Activated CD4-positive, alpha-beta T cell treated with anti-CD3 and anti-CD28 coated beads for 1 hour (primary cell): Measurements from ENCODE around the gene BMP2.

Source experiments
- DNase-seq: peaks from one replicate; pipeline ENCODE4 v3.0.0-alpha.2; 2020

The BMP2 gene

GRCh38 chr20:6768228-6769140 is 998 bp downstream of the BMP2 start:
- DNase-seq, result no peak

GRCh38 chr20:6769903-6770785 is 2.7 kb downstream of the BMP2 start:
- DNase-seq, result no peak

GRCh38 chr20:6770786-6771100 is 3.3 kb downstream of the BMP2 start:
- DNase-seq, result no peak

- no peak for DNase-seq
Measured at GRCh38 chr20:6780433-6781190, 13.1 kb downstream of the BMP2 start.

GRCh38 chr20:6783752-6784151 is 16.3 kb downstream of the BMP2 start:
- no peak for DNase-seq

- DNase-seq, result no peak
Measured at GRCh38 chr20:6784210-6784631, 16.7 kb downstream of the BMP2 start.

GRCh38 chr20:6784767-6785166 is 17.3 kb downstream of the BMP2 start:
- no peak for DNase-seq

GRCh38 chr20:6786548-6786947 is 19.1 kb downstream of the BMP2 start:
- DNase-seq, result no peak

- DNase-seq, result no peak
Measured at GRCh38 chr20:6792789-6793188, 25.3 kb downstream of the BMP2 start.

- DNase-seq, result no peak
Measured at GRCh38 chr20:6802227-6802626, 34.7 kb downstream of the BMP2 start.

- DNase-seq, result no peak
Measured at GRCh38 chr20:6806275-6806674, 38.8 kb downstream of the BMP2 start.

- DNase-seq, result no peak
Measured at GRCh38 chr20:6811262-6812035, 44.0 kb downstream of the BMP2 start.

GRCh38 chr20:6812530-6812929 is 45.0 kb downstream of the BMP2 start:
- DNase-seq, result no peak

GRCh38 chr20:6814945-6815344 is 47.5 kb downstream of the BMP2 start:
- DNase-seq, result no peak

- DNase-seq, result no peak
Measured at GRCh38 chr20:6818033-6818808, 50.7 kb downstream of the BMP2 start.

GRCh38 chr20:6819599-6819998 is 52.1 kb downstream of the BMP2 start:
- DNase-seq, result no peak

- DNase-seq, result no peak
Measured at GRCh38 chr20:6824401-6824800, 56.9 kb downstream of the BMP2 start.

GRCh38 chr20:6827472-6827871 is 60.0 kb downstream of the BMP2 start:
- no peak for DNase-seq

- no peak for DNase-seq
Measured at GRCh38 chr20:6828794-6829423, 61.4 kb downstream of the BMP2 start.

- no peak for DNase-seq
Measured at GRCh38 chr20:6829510-6830116, 62.1 kb downstream of the BMP2 start.
